ENCODE measurements around the gene RPUSD2. TPM values are rescaled to one million over a fixed set of nuclear protein-coding genes. Genes with fewer than 3 reads are reported as not detected.

Gene RPUSD2
- polyA plus RNA-seq, 4 donors: 11.1 to 14.4 (median 12.6) TPM

GRCh38 chr15:40603935-40604334 is 34.8 kb downstream of the RPUSD2 start:
- no peak for DNase-seq (ENCODE audit: low read depth in 4 of 4, low spot score in 3 of 4)

- no peak for DNase-seq (ENCODE audit: low read depth in 4 of 4, low spot score in 3 of 4)
These were observed 44.0 kb downstream of the RPUSD2 start for GRCh38 chr15:40613080-40613479.

GRCh38 chr15:40618023-40618422 is 48.9 kb downstream of the RPUSD2 start:
- no peak for DNase-seq (ENCODE audit: low read depth in 4 of 4, low spot score in 3 of 4)

- no peak for DNase-seq (ENCODE audit: low read depth in 4 of 4, low spot score in 3 of 4)
These were observed 49.8 kb downstream of the RPUSD2 start for GRCh38 chr15:40618906-40619305.

- no peak for DNase-seq (ENCODE audit: low read depth in 4 of 4, low spot score in 3 of 4)
These were observed 54.3 kb downstream of the RPUSD2 start for GRCh38 chr15:40623361-40623760.

Other genes starting within 250 kb of the RPUSD2 start
- 10 to 100 TPM; 20.1 to 23.2 (median 20.6) TPM for gene INAFM2, start 245.6 kb upstream of the RPUSD2 start, polyA plus RNA-seq (ENCODE audit: insufficient read length in 4 of 4)
- 10 to 100 TPM in 1 of 4 donors, 1 to 10 TPM in 3; 3.9 to 10.8 (median 7.6) TPM for gene CCDC9B, start 228.4 kb upstream of the RPUSD2 start, polyA plus RNA-seq (ENCODE audit: insufficient read length in 4 of 4)
- not detected for gene PHGR1, start 218.3 kb upstream of the RPUSD2 start, polyA plus RNA-seq (ENCODE audit: insufficient read length in 4 of 4)
- 1 to 10 TPM in 1 of 4 donors, under 1 TPM in 3; 0.18 to 1.3 (median 0.62) TPM for gene DISP2, start 211.1 kb upstream of the RPUSD2 start, polyA plus RNA-seq (ENCODE audit: insufficient read length in 4 of 4)
- gene KNSTRN, start 186.6 kb upstream of the RPUSD2 start, polyA plus RNA-seq (ENCODE audit: insufficient read length in 4 of 4): 10 to 100 TPM; 29.5 to 34.7 (median 31.0) TPM
- 10 to 100 TPM; 63.3 to 79.3 (median 72.3) TPM for gene IVD, start 163.5 kb upstream of the RPUSD2 start, polyA plus RNA-seq (ENCODE audit: insufficient read length in 4 of 4)
- 10 to 100 TPM; 20.2 to 27.4 (median 21.7) TPM for gene BAHD1, start 128.3 kb upstream of the RPUSD2 start, polyA plus RNA-seq (ENCODE audit: insufficient read length in 4 of 4)
- gene CHST14, start 98.3 kb upstream of the RPUSD2 start, polyA plus RNA-seq (ENCODE audit: insufficient read length in 4 of 4): 10 to 100 TPM; 34.6 to 42.8 (median 39.7) TPM
- 10 to 100 TPM; 25.9 to 30.1 (median 27.7) TPM for gene CCDC32, start 4.3 kb upstream of the RPUSD2 start, polyA plus RNA-seq (ENCODE audit: insufficient read length in 4 of 4)
- 10 to 100 TPM; 18.2 to 22.7 (median 20.2) TPM for gene KNL1, start 24.9 kb downstream of the RPUSD2 start, polyA plus RNA-seq (ENCODE audit: insufficient read length in 4 of 4)
- gene RAD51, start 125.9 kb downstream of the RPUSD2 start, polyA plus RNA-seq (ENCODE audit: insufficient read length in 4 of 4): 10 to 100 TPM; 10.8 to 14.0 (median 12.7) TPM
- gene RMDN3, start 186.0 kb downstream of the RPUSD2 start, polyA plus RNA-seq (ENCODE audit: insufficient read length in 4 of 4): 10 to 100 TPM; 38.9 to 43.9 (median 39.2) TPM
- 10 to 100 TPM; 33.4 to 59.2 (median 36.9) TPM for gene GCHFR, start 194.8 kb downstream of the RPUSD2 start, polyA plus RNA-seq (ENCODE audit: insufficient read length in 4 of 4)
- gene C15orf62, start 200.7 kb downstream of the RPUSD2 start, polyA plus RNA-seq (ENCODE audit: insufficient read length in 4 of 4): 1 to 10 TPM; 2.0 to 2.8 (median 2.2) TPM
- gene ZFYVE19, start 237.8 kb downstream of the RPUSD2 start, polyA plus RNA-seq (ENCODE audit: insufficient read length in 4 of 4): 10 to 100 TPM; 25.4 to 28.4 (median 28.0) TPM
- gene DNAJC17, start 238.2 kb downstream of the RPUSD2 start, polyA plus RNA-seq (ENCODE audit: insufficient read length in 4 of 4): 10 to 100 TPM; 34.2 to 40.4 (median 35.9) TPM